H1 (cell line): ENCODE measurements around the gene POU3F2. TPM values are rescaled to one million over a fixed set of nuclear protein-coding genes. Genes with fewer than 3 reads are reported as not detected.

Source experiments
- CTCF ChIA-PET: fragments of 300-600 bp; sonication (Branson Sonifier 250); formaldehyde crosslinking; loops from one replicate; lab custom pipeline; 2021; ENCODE audit not compliant: partially characterized antibody; lab: Charles Lee
- POLR2A ChIA-PET: fragments of 300-600 bp; sonication (Branson Sonifier 250); formaldehyde crosslinking; loops from one replicate; lab custom pipeline; 2021; ENCODE audit warnings: inconsistent platforms; ENCODE audit not compliant: partially characterized antibody; lab: Charles Lee
- DNase-seq, 2 experiments: peaks; one replicate each; pipeline versions ENCODE4 v3.0.0 to v3.0.0-alpha.2; 2010 to 2022; ENCODE audit warnings: low spot score in 2 of 2, low read depth in 1 of 2, mixed read lengths in 1 of 2
- FAIRE-seq: peaks from 2 replicates; lab custom pipeline; 2011; peaks lifted over from hg19 to GRCh38; lab: Jason Lieb, UNC
- H2AFZ ChIP-seq: 2 replicates; pipeline ENCODE4 v1.8.1; 2012; ENCODE audit warnings: low read length, inconsistent platforms
- H2AK5ac ChIP-seq: 2 replicates; pipeline ENCODE4 v1.6.1; 2013; ENCODE audit warnings: low read depth, low read length
- H2BK120ac ChIP-seq: replicated peaks from 2 replicates; pipeline ENCODE3; 2013; ENCODE audit warnings: low read depth, low read length, inconsistent platforms
- H2BK12ac ChIP-seq: 2 replicates; pipeline ENCODE4 v1.6.1; 2013; ENCODE audit warnings: low read depth, low read length
- H2BK15ac ChIP-seq: 2 replicates; pipeline ENCODE4 v1.6.1; 2013; ENCODE audit warnings: low read length
- H2BK20ac ChIP-seq: 2 replicates; pipeline ENCODE4 v1.6.1; 2013; ENCODE audit warnings: low read length
- H2BK5ac ChIP-seq: 2 replicates; pipeline ENCODE4 v1.6.1; 2013; ENCODE audit warnings: low read depth, low read length
- H3K14ac ChIP-seq: 2 replicates; pipeline ENCODE4 v1.6.1; 2013; ENCODE audit warnings: inconsistent platforms; ENCODE audit not compliant: insufficient read length
- H3K18ac ChIP-seq: 2 replicates; pipeline ENCODE4 v1.6.1; 2013; ENCODE audit warnings: low read length; ENCODE audit errors: extremely low read depth
- H3K23ac ChIP-seq: 2 replicates; pipeline ENCODE4 v1.6.1; 2013; ENCODE audit warnings: inconsistent platforms; ENCODE audit not compliant: insufficient read length
- H3K23me2 ChIP-seq: 2 replicates; pipeline ENCODE4 v1.6.1; 2013; ENCODE audit warnings: low read depth, low read length
- H3K27ac ChIP-seq: 2 replicates; pipeline ENCODE4 v1.6.1; 2011; ENCODE audit warnings: low read depth, low read length, inconsistent platforms
- H3K27me3 ChIP-seq, 4 experiments: replicated peaks in 1 of 4; 1 replicate in 1 of 4; 2 replicates in 3 of 4; pipeline versions ENCODE4 v1.6.1 to v1.8.1; 2011 to 2013; ENCODE audit warnings: low read length in 3 of 4, mild to moderate bottlenecking in 3 of 4, inconsistent platforms in 2 of 4, mixed read lengths in 2 of 4, moderate library complexity in 1 of 4; ENCODE audit not compliant: control insufficient read depth in 3 of 4, insufficient read depth in 3 of 4; ENCODE audit errors: extremely low read depth in 1 of 4
- H3K36me3 ChIP-seq, 4 experiments: 2 replicates each; pipeline versions ENCODE4 v1.6.1 to v1.8.1; 2011 to 2013; ENCODE audit warnings: mild to moderate bottlenecking in 4 of 4, low read length in 3 of 4, moderate library complexity in 2 of 4, control low read depth in 1 of 4, inconsistent platforms in 1 of 4; ENCODE audit not compliant: insufficient read depth in 4 of 4, control insufficient read depth in 2 of 4
- H3K4ac ChIP-seq: replicated peaks from 2 replicates; pipeline ENCODE3; 2013; ENCODE audit warnings: low read length, low read depth, mixed read lengths, inconsistent platforms; ENCODE audit not compliant: insufficient read length
- H3K4me1 ChIP-seq, 4 experiments: replicated peaks in 1 of 4; 1 replicate in 1 of 4; 2 replicates in 3 of 4; pipeline versions ENCODE4 v1.6.1 to v1.8.1; 2011 to 2013; ENCODE audit warnings: low read length in 3 of 4, inconsistent platforms in 2 of 4, mixed read lengths in 1 of 4; ENCODE audit not compliant: insufficient read depth in 4 of 4, control insufficient read depth in 3 of 4
- H3K4me2 ChIP-seq, 2 experiments: 2 replicates each; pipeline versions ENCODE4 v1.6.1 to v1.8.1; 2011 to 2013; ENCODE audit warnings: low read depth in 2 of 2, low read length in 2 of 2, control low read depth in 1 of 2, inconsistent platforms in 1 of 2, mild to moderate bottlenecking in 1 of 2; ENCODE audit not compliant: insufficient read depth in 1 of 2
- H3K4me3 ChIP-seq, 4 experiments: fragments of 200-600, 300-600 bp in 1 of 4; sonication (generic), shearing (Covaris generic), sonication (Bioruptor Twin) in 1 of 4; 2 replicates each; pipeline versions ENCODE4 v1.5.1 to v1.8.1; 2011 to 2016; ENCODE audit warnings: low read length in 4 of 4, low read depth in 3 of 4, control low read depth in 2 of 4, inconsistent platforms in 2 of 4, mild to moderate bottlenecking in 2 of 4, mixed read lengths in 1 of 4, moderate library complexity in 1 of 4; ENCODE audit not compliant: insufficient read depth in 2 of 4; ENCODE audit errors: extremely low read depth in 1 of 4
- H3K56ac ChIP-seq: replicated peaks from 2 replicates; pipeline ENCODE3; 2013; ENCODE audit warnings: low read depth, mild to moderate bottlenecking, mixed read lengths, low read length, inconsistent platforms; ENCODE audit not compliant: insufficient read length
- H3K79me1 ChIP-seq: 2 replicates; pipeline ENCODE4 v1.6.1; 2013; ENCODE audit warnings: low read depth, low read length, control low read depth
- H3K79me2 ChIP-seq, 2 experiments: 2 replicates each; pipeline versions ENCODE4 v1.6.1 to v1.8.1; 2012 to 2013; ENCODE audit warnings: low read length in 2 of 2, mild to moderate bottlenecking in 2 of 2, inconsistent platforms in 1 of 2; ENCODE audit not compliant: insufficient read depth in 2 of 2, control insufficient read depth in 1 of 2
- H3K9ac ChIP-seq, 4 experiments: replicated peaks in 1 of 4; 1 replicate in 1 of 4; 2 replicates in 3 of 4; pipeline versions ENCODE4 v1.6.1 to v1.8.1; 2011 to 2013; ENCODE audit warnings: low read depth in 3 of 4, low read length in 3 of 4, control low read depth in 2 of 4, mild to moderate bottlenecking in 2 of 4, moderate library complexity in 2 of 4, inconsistent platforms in 1 of 4; ENCODE audit errors: extremely low read depth in 1 of 4
- H3K9me3 ChIP-seq, 2 experiments: 2 replicates each; pipeline versions ENCODE4 v1.6.1 to v1.8.1; 2012 to 2013; ENCODE audit warnings: mild to moderate bottlenecking in 2 of 2, moderate library complexity in 2 of 2, control low read depth in 1 of 2, inconsistent platforms in 1 of 2, low read depth in 1 of 2, low read length in 1 of 2, mixed read lengths in 1 of 2; ENCODE audit not compliant: insufficient read depth in 2 of 2
- H4K20me1 ChIP-seq, 2 experiments: replicated peaks in 1 of 2; 2 replicates each; pipeline versions ENCODE3 to v1.8.1; 2011 to 2013; ENCODE audit warnings: inconsistent platforms in 2 of 2, low read length in 2 of 2, mild to moderate bottlenecking in 1 of 2; ENCODE audit not compliant: insufficient read depth in 2 of 2, control insufficient read depth in 1 of 2
- H4K5ac ChIP-seq: 2 replicates; pipeline ENCODE4 v1.6.1; 2013; ENCODE audit warnings: low read length, low read depth, mixed read lengths, inconsistent platforms; ENCODE audit not compliant: insufficient read length
- H4K8ac ChIP-seq: 2 replicates; pipeline ENCODE4 v1.8.0; 2013; ENCODE audit warnings: mild to moderate bottlenecking, moderate library complexity, low read length, inconsistent platforms; ENCODE audit not compliant: insufficient read depth; ENCODE audit errors: extremely low read depth
- H4K91ac ChIP-seq: replicated peaks from 2 replicates; pipeline ENCODE3; 2013; ENCODE audit warnings: low read length, mixed read lengths, inconsistent platforms; ENCODE audit not compliant: insufficient read length
- CHD1 ChIP-seq: IDR thresholded peaks from 2 replicates; pipeline ENCODE4 v1.6.1; 2012; ENCODE audit warnings: low read depth, low read length, improper control_type of control experiment
- EGR1 ChIP-seq: IDR thresholded peaks from 2 replicates; pipeline ENCODE4 v1.6.1; 2011; ENCODE audit warnings: low read depth, low read length, borderline replicate concordance
- EZH2 ChIP-seq: fragments of 200-600 bp; sonication (generic); IDR thresholded peaks from 2 replicates; pipeline ENCODE4 v1.7.1; 2012; ENCODE audit warnings: low read depth, mild to moderate bottlenecking, moderate library complexity, low read length, inconsistent platforms; ENCODE audit not compliant: severe bottlenecking
- KDM4A ChIP-seq: IDR thresholded peaks from one replicate; pipeline ENCODE4 v1.7.1; 2012; ENCODE audit warnings: low read depth, mild to moderate bottlenecking, moderate library complexity, low read length, inconsistent platforms; ENCODE audit not compliant: severe bottlenecking
- MAX ChIP-seq: IDR thresholded peaks from 2 replicates; pipeline ENCODE4 v1.6.1; 2012; ENCODE audit warnings: inconsistent platforms
- RNF2 ChIP-seq: fragments of 200-900, 300-1000 bp; sonication (generic); IDR thresholded peaks from 2 replicates; pipeline ENCODE4 v1.7.1; 2016; ENCODE audit warnings: borderline replicate concordance, low read depth, mild to moderate bottlenecking, antibody characterized with exemption, low read length; ENCODE audit not compliant: poor library complexity, severe bottlenecking; ENCODE audit errors: missing control alignments
- SIN3A ChIP-seq, 2 experiments: IDR thresholded peaks in 1 of 2; conservative IDR thresholded peaks in 1 of 2; 2 replicates each; pipeline ENCODE4 v1.6.1; 2011 to 2012; ENCODE audit warnings: low read length in 2 of 2, improper control_type of control experiment in 1 of 2, low read depth in 1 of 2, mild to moderate bottlenecking in 1 of 2
- SP4 ChIP-seq: IDR thresholded peaks from 2 replicates; pipeline ENCODE4 v1.6.1; 2012; ENCODE audit warnings: low read length, inconsistent platforms
- WGBS, 2 experiments: shearing (Covaris generic) in 1 of 2; methylation state at CpG; one replicate each; pipeline versions ENCODE4 v1.1.6 to v1.1.7; 2013 to 2015; ENCODE audit warnings: low lambda C conversion rate in 2 of 2, mixed read lengths in 2 of 2, inconsistent platforms in 1 of 2, low coverage in 1 of 2, missing lambda C conversion rate in 1 of 2; ENCODE audit not compliant: insufficient replicate concordance in 2 of 2, insufficient coverage in 1 of 2, insufficient read length in 1 of 2; ENCODE audit errors: extremely low coverage in 1 of 2, missing lambda C conversion rate in 1 of 2; 5-methylcytosine and 5-hydroxymethylcytosine counted together
- polyA plus RNA-seq, 7 experiments: library from polyadenylated mRNA; depleted of rRNA in 3 of 7; stranded (reverse) in 5 of 7; unstranded in 2 of 7; fragments of >200 nt in 5 of 7; fragments of 200-250 nt in 2 of 7; gene quantifications; 1 replicate in 5 of 7; 2 replicates in 1 of 7; 4 replicates in 1 of 7; pipeline versions ENCODE4 v1.2.1 to v1.2.3, GENCODE V29; 2011 to 2013; ENCODE audit warnings: missing spikeins in 2 of 7, mixed read lengths in 2 of 7
- total RNA-seq: library from RNA; stranded (reverse); fragmentation: NEBNext Ultra II Directional; extraction: Animal tissue kit (Norgen Biotek cat#: 25700); gene quantifications from 2 replicates; pipeline ENCODE4 v1.2.1, GENCODE V29; 2021
- TF ChIP-seq, protein P1 (sequence below): IDR thresholded peaks from 2 replicates; pipeline ENCODE4 v1.6.1; 2012; ENCODE audit warnings: inconsistent platforms

POU3F2 gene
- total and polyA plus RNA-seq, 2 of the 8 experiments (the other 6 are each of a cell fraction or from before 2014, with no cell fraction given), result 0.09 to 0.35 TPM

GRCh38 chr6:98832284-98833056, 1.9 kb upstream of the POU3F2 start:
- Histone ChIP-seq H3K79me2 (no peaks in the 10 kb centered on the region), H3K27ac (no peak overlapping the region), H3K4me2 (peak overlapping the region; percentile 84 to 95), H2AFZ (no peak overlapping the region; the same call in 1 of the 2 replicates), H2BK15ac (0 out of 2 replicates have a peak overlapping the region, but pooled peaks have one; percentile 61), H3K27me3 (peaks cover 75 to 91% (median 85%) of the 10 kb centered on the region in 4 experiments), H2BK120ac (no peak overlapping the region), H2BK5ac (no peak overlapping the region), H4K8ac (peak overlapping the region; percentile 48; the same call in 1 of the 2 replicates), H3K14ac (no peak overlapping the region), H2BK12ac (no peak overlapping the region), H3K4ac (no peak overlapping the region), H3K79me1 (no peaks in the 10 kb centered on the region), H3K23ac (no peak overlapping the region), H2AK5ac (no peak overlapping the region), H3K4me3 (peak overlapping the region; percentile 23 to 63 (median 34); a peak in 7 of 8 replicates), H3K4me1 (peaks cover 0 to 35% (median 22%) of the 10 kb centered on the region in 4 experiments; a peak in 6 of 7 replicates), H4K5ac (no peak overlapping the region), H4K91ac (no peak overlapping the region), H3K36me3 (no peaks in the 10 kb centered on the region; a peak in 1 of 8 replicates), H3K9ac (no peak overlapping the region), H2BK20ac (peak overlapping the region; percentile 32; the same call in 1 of the 2 replicates), H4K20me1 (peaks cover 5 to 10% of the 10 kb centered on the region in 2 experiments), H3K9me3 (no peaks in the 10 kb centered on the region), H3K18ac (peak overlapping the region; percentile 19; the same call in 1 of the 2 replicates), H3K56ac (no peak overlapping the region), H3K23me2 (peaks cover 23% of the 10 kb centered on the region)
- FAIRE-seq (no peak), DNase-seq (no peak)
- WGBS, 2 experiments, result 3% methylated on average over 42 of the region's 59 CpGs; no CpG with 5 or more reads in 1 of the 2 experiments
- ChIA-PET CTCF (interaction anchor here (0.6 to 10.0 kb wide), 5 partner anchors 11 to 451 kb away, joined by 3 to 79 read pairs (median 3); no protein-coding TSS in a partner anchor), POLR2A (interaction anchor here (2.8 kb wide), 1 partner anchor 10 kb away, joined by 12 read pairs; no protein-coding TSS in a partner anchor)
- peak; percentile 88 for TF ChIP-seq EZH2
- TF ChIP-seq EGR1, result no peak
- peak; percentile 46 for TF ChIP-seq KDM4A
- no peak for TF ChIP-seq SIN3A (conservative IDR thresholded peaks at IDR 0.05 in 1 of 2, IDR thresholded peaks at IDR 0.05 in 1 of 2; ENCODE audit: low read depth in 1 of 2, low read length in 2 of 2)
- TF ChIP-seq MAX, result peak; percentile 19; the same call in 1 of the 2 replicates
- no peak for TF ChIP-seq SP4
- TF ChIP-seq RNF2, result peak; percentile 94
- TF ChIP-seq CHD1, result no peak
- TF ChIP-seq, protein P1, sequence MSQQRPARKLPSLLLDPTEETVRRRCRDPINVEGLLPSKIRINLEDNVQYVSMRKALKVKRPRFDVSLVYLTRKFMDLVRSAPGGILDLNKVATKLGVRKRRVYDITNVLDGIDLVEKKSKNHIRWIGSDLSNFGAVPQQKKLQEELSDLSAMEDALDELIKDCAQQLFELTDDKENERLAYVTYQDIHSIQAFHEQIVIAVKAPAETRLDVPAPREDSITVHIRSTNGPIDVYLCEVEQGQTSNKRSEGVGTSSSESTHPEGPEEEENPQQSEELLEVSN, result peak; percentile 63; the same call in 1 of the 2 replicates
